Liver (tissue), 9 donors: Measurements from ENCODE around the gene CREG2. TPM values are rescaled to one million over a fixed set of nuclear protein-coding genes. Genes with fewer than 3 reads are reported as not detected.

Experiments
- DNase-seq: peaks from one replicate; pipeline ENCODE4 v3.0.0-alpha.2; 2017; ENCODE audit warnings: low spot score
- H3K27ac ChIP-seq, 2 donors: one replicate each; pipeline ENCODE4 v1.7.0; 2013; ENCODE audit warnings: inconsistent platforms in 2 of 2, low read length in 2 of 2, control low read depth in 1 of 2, low read depth in 1 of 2, mild to moderate bottlenecking in 1 of 2
- H3K27me3 ChIP-seq, 4 donors: one replicate each; pipeline versions ENCODE4 v1.6.1 to v1.7.0; 2013; ENCODE audit warnings: low read length in 3 of 4, inconsistent platforms in 1 of 4, mild to moderate bottlenecking in 1 of 4, moderate library complexity in 1 of 4; ENCODE audit not compliant: control insufficient read depth in 4 of 4, insufficient read depth in 4 of 4
- H3K36me3 ChIP-seq, 4 donors: one replicate each; pipeline versions ENCODE4 v1.6.1 to v1.7.0; 2013; ENCODE audit warnings: low read length in 3 of 4, mild to moderate bottlenecking in 3 of 4, low read depth in 1 of 4, moderate library complexity in 1 of 4; ENCODE audit not compliant: control insufficient read depth in 4 of 4, insufficient read depth in 3 of 4
- H3K4me1 ChIP-seq, 4 donors: one replicate each; pipeline versions ENCODE4 v1.6.1 to v1.7.0; 2013; ENCODE audit warnings: low read length in 3 of 4, mild to moderate bottlenecking in 3 of 4, moderate library complexity in 1 of 4; ENCODE audit not compliant: control insufficient read depth in 4 of 4, insufficient read depth in 4 of 4
- H3K4me3 ChIP-seq, 3 donors: one replicate each; pipeline versions ENCODE4 v1.6.1 to v1.7.0; 2013; ENCODE audit warnings: low read length in 3 of 3, control low read depth in 1 of 3, low read depth in 1 of 3, mild to moderate bottlenecking in 1 of 3
- H3K9ac ChIP-seq, 2 donors: one replicate each; pipeline ENCODE4 v1.7.0; 2013; ENCODE audit warnings: low read length in 2 of 2, mild to moderate bottlenecking in 2 of 2, moderate library complexity in 2 of 2, control low read depth in 1 of 2, low read depth in 1 of 2
- H3K9me3 ChIP-seq, 4 donors: one replicate each; pipeline versions ENCODE4 v1.6.1 to v1.7.0; 2013; ENCODE audit warnings: low read length in 3 of 4; ENCODE audit not compliant: control insufficient read depth in 4 of 4
- FOXA1 ChIP-seq: IDR thresholded peaks from 2 replicates; pipeline ENCODE4 v1.6.1; 2016; ENCODE audit warnings: antibody characterized with exemption
- HNF4A ChIP-seq, 2 donors: conservative IDR thresholded peaks; 2 replicates each; pipeline ENCODE4 v1.6.1; 2016; ENCODE audit warnings: antibody characterized with exemption in 2 of 2, mild to moderate bottlenecking in 2 of 2
- NR2F2 ChIP-seq: IDR thresholded peaks from 2 replicates; pipeline ENCODE4 v1.6.1; 2016; ENCODE audit warnings: antibody characterized with exemption
- RXRA ChIP-seq, 2 donors: IDR thresholded peaks; 2 replicates each; pipeline ENCODE4 v1.6.1; 2017 to 2018; ENCODE audit warnings: antibody characterized with exemption in 2 of 2, mild to moderate bottlenecking in 1 of 2
- SP1 ChIP-seq: IDR thresholded peaks from 2 replicates; pipeline ENCODE4 v1.6.1; 2018; ENCODE audit warnings: antibody characterized with exemption, mild to moderate bottlenecking
- WGBS: extraction: QIAGEN DNeasy Blood & Tissue Kit; methylation state at CpG from one replicate; pipeline ENCODE4 v1.1.7; 2013; 5-methylcytosine and 5-hydroxymethylcytosine counted together
- polyA plus RNA-seq, 2 donors: library from polyadenylated mRNA; stranded (reverse) in 1 of 2; unstranded in 1 of 2; fragments of 200-250 nt in 1 of 2; fragments of >200 nt in 1 of 2; fragmentation: Nextera tagmentation in 1 of 2; extraction: Ambion mirVana in 1 of 2; gene quantifications; one replicate each; pipeline versions ENCODE4 v1.2.1 to v1.2.3, GENCODE V29; 2013 to 2015
- total RNA-seq, 2 donors: library from RNA; depleted of rRNA; stranded (reverse); fragments of >200 nt; gene quantifications; one replicate each; pipeline ENCODE4 v1.2.3, GENCODE V29; 2014
- TF ChIP-seq, protein P1 (sequence below): IDR thresholded peaks from 2 replicates; pipeline ENCODE4 v1.6.1; 2016; ENCODE audit warnings: antibody characterized with exemption
- TF ChIP-seq, protein P2 (sequence below): IDR thresholded peaks from 2 replicates; pipeline ENCODE4 v1.6.1; 2016; ENCODE audit warnings: antibody characterized with exemption
- TF ChIP-seq, protein P3 (sequence below): IDR thresholded peaks from 2 replicates; pipeline ENCODE4 v1.6.1; 2016; ENCODE audit warnings: antibody characterized with exemption, mild to moderate bottlenecking
- TF ChIP-seq, protein P4 (sequence below): IDR thresholded peaks from 2 replicates; pipeline ENCODE4 v1.6.1; 2016; ENCODE audit warnings: antibody characterized with exemption
- donor health status: healthy.
- donor health status: healthy.
- donor health status: healthy.
- donor health status: healthy.
- donor health status: healthy.

CREG2 gene
- total and polyA plus RNA-seq, 4 donors: 0.05 TPM; not detected in 3

DNA sequence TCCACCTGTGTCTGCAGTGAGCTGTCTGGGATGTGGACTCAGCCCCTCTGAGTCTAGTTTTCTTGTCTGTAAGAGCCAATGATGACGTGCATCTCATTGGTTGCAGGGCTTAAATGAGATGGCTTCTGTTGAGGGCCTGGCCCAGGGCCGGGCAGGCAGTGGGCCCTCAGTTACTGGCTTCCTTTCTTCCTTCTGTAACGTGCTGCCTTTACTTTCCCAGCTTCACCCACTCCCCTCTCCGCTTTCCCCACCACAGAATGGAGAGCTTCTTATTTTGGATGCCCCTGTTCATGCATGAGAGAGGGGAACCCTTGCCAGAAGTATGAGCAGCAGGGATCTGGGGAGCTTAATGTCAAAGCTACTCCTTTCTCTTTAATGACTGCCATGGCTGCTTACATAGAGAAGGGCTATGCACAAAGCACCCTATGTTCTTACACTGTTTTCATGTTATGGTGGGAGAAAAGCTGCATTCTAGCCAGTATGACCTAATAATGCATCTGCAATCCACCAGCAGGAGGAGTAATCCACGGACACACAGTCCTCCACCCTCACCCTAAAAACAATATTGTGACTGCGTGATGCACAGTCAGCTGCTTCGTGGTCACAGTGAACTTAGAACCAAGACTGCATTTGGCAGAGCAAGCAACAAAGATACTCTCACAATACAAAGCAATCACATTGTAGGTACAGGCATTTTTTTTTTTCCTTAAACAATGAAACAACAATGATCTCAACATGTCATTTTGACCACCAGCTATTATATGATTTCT lies 37.2 kb downstream of the CREG2 start:
- Histone ChIP-seq H3K27me3 (no peaks in the 10 kb centered on the region), H3K9me3 (no peaks in the 10 kb centered on the region), H3K9ac (no peak overlapping the region), H3K36me3 (no peaks in the 10 kb centered on the region), H3K27ac (no peak overlapping the region), H3K4me3 (no peak overlapping the region), H3K4me1 (no peaks in the 10 kb centered on the region)
- no peak for TF ChIP-seq FOXA1
- TF ChIP-seq, protein P1, sequence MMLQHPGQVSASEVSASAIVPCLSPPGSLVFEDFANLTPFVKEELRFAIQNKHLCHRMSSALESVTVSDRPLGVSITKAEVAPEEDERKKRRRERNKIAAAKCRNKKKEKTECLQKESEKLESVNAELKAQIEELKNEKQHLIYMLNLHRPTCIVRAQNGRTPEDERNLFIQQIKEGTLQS: no peak
- 79% methylated on average over 7 of the region's 7 CpGs for WGBS
- DNase-seq: no peak

DNA sequence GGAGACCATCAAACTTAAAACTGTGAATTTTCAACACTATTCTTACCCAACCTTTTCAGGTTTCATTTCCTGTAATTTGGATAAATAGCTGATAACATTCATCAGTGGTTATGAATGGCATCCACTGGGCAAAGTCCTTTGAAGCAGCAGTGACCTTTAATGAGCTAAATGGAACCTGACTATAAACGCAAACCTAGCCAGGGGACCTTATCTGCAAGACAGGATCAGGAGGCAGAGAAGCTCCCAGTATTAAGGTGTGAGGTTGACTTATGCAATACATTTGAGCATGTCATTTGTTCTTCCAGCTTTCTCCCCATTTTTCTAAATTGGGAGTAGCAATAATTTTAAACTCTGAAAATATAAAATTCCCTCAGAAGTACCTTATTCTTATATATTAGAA lies 38.4 kb downstream of the CREG2 start:
- TF ChIP-seq, protein P1: no peak
- TF ChIP-seq, protein P2, sequence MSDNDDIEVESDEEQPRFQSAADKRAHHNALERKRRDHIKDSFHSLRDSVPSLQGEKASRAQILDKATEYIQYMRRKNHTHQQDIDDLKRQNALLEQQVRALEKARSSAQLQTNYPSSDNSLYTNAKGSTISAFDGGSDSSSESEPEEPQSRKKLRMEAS: no peak
- TF ChIP-seq RXRA (IDR thresholded peaks at IDR 0.05): no peak
- TF ChIP-seq, protein P3, sequence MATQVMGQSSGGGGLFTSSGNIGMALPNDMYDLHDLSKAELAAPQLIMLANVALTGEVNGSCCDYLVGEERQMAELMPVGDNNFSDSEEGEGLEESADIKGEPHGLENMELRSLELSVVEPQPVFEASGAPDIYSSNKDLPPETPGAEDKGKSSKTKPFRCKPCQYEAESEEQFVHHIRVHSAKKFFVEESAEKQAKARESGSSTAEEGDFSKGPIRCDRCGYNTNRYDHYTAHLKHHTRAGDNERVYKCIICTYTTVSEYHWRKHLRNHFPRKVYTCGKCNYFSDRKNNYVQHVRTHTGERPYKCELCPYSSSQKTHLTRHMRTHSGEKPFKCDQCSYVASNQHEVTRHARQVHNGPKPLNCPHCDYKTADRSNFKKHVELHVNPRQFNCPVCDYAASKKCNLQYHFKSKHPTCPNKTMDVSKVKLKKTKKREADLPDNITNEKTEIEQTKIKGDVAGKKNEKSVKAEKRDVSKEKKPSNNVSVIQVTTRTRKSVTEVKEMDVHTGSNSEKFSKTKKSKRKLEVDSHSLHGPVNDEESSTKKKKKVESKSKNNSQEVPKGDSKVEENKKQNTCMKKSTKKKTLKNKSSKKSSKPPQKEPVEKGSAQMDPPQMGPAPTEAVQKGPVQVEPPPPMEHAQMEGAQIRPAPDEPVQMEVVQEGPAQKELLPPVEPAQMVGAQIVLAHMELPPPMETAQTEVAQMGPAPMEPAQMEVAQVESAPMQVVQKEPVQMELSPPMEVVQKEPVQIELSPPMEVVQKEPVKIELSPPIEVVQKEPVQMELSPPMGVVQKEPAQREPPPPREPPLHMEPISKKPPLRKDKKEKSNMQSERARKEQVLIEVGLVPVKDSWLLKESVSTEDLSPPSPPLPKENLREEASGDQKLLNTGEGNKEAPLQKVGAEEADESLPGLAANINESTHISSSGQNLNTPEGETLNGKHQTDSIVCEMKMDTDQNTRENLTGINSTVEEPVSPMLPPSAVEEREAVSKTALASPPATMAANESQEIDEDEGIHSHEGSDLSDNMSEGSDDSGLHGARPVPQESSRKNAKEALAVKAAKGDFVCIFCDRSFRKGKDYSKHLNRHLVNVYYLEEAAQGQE: no peak
- TF ChIP-seq SP1: no peak
- no peak for TF ChIP-seq FOXA1
- TF ChIP-seq NR2F2: no peak
- TF ChIP-seq, protein P4, sequence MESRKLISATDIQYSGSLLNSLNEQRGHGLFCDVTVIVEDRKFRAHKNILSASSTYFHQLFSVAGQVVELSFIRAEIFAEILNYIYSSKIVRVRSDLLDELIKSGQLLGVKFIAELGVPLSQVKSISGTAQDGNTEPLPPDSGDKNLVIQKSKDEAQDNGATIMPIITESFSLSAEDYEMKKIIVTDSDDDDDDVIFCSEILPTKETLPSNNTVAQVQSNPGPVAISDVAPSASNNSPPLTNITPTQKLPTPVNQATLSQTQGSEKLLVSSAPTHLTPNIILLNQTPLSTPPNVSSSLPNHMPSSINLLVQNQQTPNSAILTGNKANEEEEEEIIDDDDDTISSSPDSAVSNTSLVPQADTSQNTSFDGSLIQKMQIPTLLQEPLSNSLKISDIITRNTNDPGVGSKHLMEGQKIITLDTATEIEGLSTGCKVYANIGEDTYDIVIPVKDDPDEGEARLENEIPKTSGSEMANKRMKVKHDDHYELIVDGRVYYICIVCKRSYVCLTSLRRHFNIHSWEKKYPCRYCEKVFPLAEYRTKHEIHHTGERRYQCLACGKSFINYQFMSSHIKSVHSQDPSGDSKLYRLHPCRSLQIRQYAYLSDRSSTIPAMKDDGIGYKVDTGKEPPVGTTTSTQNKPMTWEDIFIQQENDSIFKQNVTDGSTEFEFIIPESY: no peak
- no peak for DNase-seq
- WGBS: 67% methylated on average over 1 of the region's 1 CpG

DNA sequence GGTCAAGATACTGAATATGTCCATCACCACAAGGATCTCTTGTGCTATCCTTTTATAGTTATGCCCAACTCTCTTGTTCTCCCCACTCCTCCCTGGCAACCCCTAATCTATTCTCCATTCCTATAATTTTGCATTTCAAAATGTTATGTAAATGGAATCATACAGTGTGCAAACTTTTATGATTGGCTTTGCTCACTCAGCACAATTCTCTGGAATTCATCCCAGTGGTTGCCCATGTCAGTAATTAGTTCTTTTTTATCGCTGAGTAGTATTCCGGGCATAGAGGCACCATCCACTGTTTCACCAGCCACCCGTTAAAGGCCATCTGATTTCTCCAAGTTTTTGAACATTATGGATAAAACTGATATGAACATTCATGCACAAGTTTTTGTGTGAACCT lies 40.4 kb downstream of the CREG2 start:
- TF ChIP-seq HNF4A (conservative IDR thresholded peaks at IDR 0.05): no peak
- Histone ChIP-seq H3K27me3 (no peaks in the 10 kb centered on the region), H3K27ac (no peak overlapping the region), H3K9me3 (no peaks in the 10 kb centered on the region), H3K36me3 (no peaks in the 10 kb centered on the region), H3K4me1 (peaks cover 0 to 2% (median 0%) of the 10 kb centered on the region in 4 donors), H3K4me3 (no peak overlapping the region), H3K9ac (no peak overlapping the region)
- DNase-seq: no peak
- 96% methylated on average over 3 of the region's 3 CpGs for WGBS

More for the DNA sequence above, 38.4 kb downstream of the CREG2 start:
- H3K27me3 ChIP-seq: no peaks in the 10 kb centered on the region
- H3K27ac ChIP-seq: no peak overlapping the region
- H3K4me1 ChIP-seq: no peaks in the 10 kb centered on the region
- no peak overlapping the region for H3K9ac ChIP-seq
- H3K4me3 ChIP-seq: no peak overlapping the region
- no peaks in the 10 kb centered on the region for H3K9me3 ChIP-seq
- no peaks in the 10 kb centered on the region for H3K36me3 ChIP-seq
